NCI-H1694 treated with DMSO at 0.1 percent for 48 hours (cell line): ENCODE results near the gene PLAAT3.
"Not testable (repeated sequence)": the region's sequence is repeated elsewhere in the genome, so short reads cannot be mapped to it uniquely, and the experiment has no call there.

Experiments
- DNase-seq: peaks from one replicate; lab custom pipeline; 2025; lab: John Stamatoyannopoulos, UW

The PLAAT3 gene

GRCh38 chr11:63608353-63609345 is 5.6 kb downstream of the PLAAT3 start:
- no peak for DNase-seq

GRCh38 chr11:63603180-63603518 is 11.1 kb downstream of the PLAAT3 start:
- no peak for DNase-seq

- not testable (repeated sequence) for DNase-seq
Observed at GRCh38 chr11:63602290-63603179, 11.7 kb downstream of the PLAAT3 start.

GRCh38 chr11:63599211-63600122 is 14.8 kb downstream of the PLAAT3 start:
- DNase-seq = no peak

GRCh38 chr11:63598556-63598955 is 15.7 kb downstream of the PLAAT3 start:
- DNase-seq = no peak

GRCh38 chr11:63595296-63595695 is 18.9 kb downstream of the PLAAT3 start:
- no peak for DNase-seq

- peak; percentile 29 for DNase-seq
Observed at GRCh38 chr11:63592975-63593395, 21.2 kb downstream of the PLAAT3 start.

GRCh38 chr11:63590024-63590788 is 24.0 kb downstream of the PLAAT3 start:
- no peak for DNase-seq

- no peak for DNase-seq
Observed at GRCh38 chr11:63589000-63589399, 25.2 kb downstream of the PLAAT3 start.

- DNase-seq = no peak
Observed at GRCh38 chr11:63586451-63587166, 27.6 kb downstream of the PLAAT3 start.

GRCh38 chr11:63583357-63583677 is 30.9 kb downstream of the PLAAT3 start:
- no peak for DNase-seq

GRCh38 chr11:63581224-63581623 is 33.0 kb downstream of the PLAAT3 start:
- DNase-seq = not testable (repeated sequence)

- DNase-seq = not testable (repeated sequence)
Observed at GRCh38 chr11:63578882-63579281, 35.4 kb downstream of the PLAAT3 start.

GRCh38 chr11:63574856-63575602 is 39.2 kb downstream of the PLAAT3 start:
- no peak for DNase-seq

- no peak for DNase-seq
Observed at GRCh38 chr11:63573881-63574855, 40.1 kb downstream of the PLAAT3 start.

- DNase-seq = no peak
Observed at GRCh38 chr11:63572026-63572688, 42.1 kb downstream of the PLAAT3 start.

- DNase-seq = no peak
Observed at GRCh38 chr11:63569570-63569969, 44.7 kb downstream of the PLAAT3 start.
